EH (cell line): ENCODE results near the gene ZSWIM8.
"Not testable (repeated sequence)": the region's sequence is repeated elsewhere in the genome, so short reads cannot be mapped to it uniquely, and the experiment has no call there.

Experiments
- DNase-seq: peaks from one replicate; pipeline ENCODE4 v3.0.0-alpha.2; 2015; ENCODE audit warnings: low read depth

ZSWIM8 gene

GRCh38 chr10:73785211-73785720 is at the start of gene ZSWIM8:
Gene ZSWIM8 (plus strand): TSS chr10:73785606. CDS start chr10:73785879, 273 bp downstream.
- DNase-seq = peak; percentile 97

- DNase-seq = not testable (repeated sequence)
Measured at GRCh38 chr10:73740501-73741254, 44.7 kb upstream of the ZSWIM8 start.

GRCh38 chr10:73742454-73742734 is 43.0 kb upstream of the ZSWIM8 start:
- DNase-seq = no peak

- DNase-seq = no peak
Measured at GRCh38 chr10:73743327-73743904, 42.0 kb upstream of the ZSWIM8 start.

- DNase-seq = peak; percentile 97
Measured at GRCh38 chr10:73743905-73744663, 41.3 kb upstream of the ZSWIM8 start, which contains the start of gene SEC24C. Gene SEC24C (plus strand): TSS chr10:73744372. CDS start chr10:73746833, 2,461 bp downstream.

GRCh38 chr10:73744664-73744975 is 40.8 kb upstream of the ZSWIM8 start:
- peak; percentile 76 for DNase-seq

- no peak for DNase-seq
Measured at GRCh38 chr10:73746721-73747120, 38.7 kb upstream of the ZSWIM8 start.

- no peak for DNase-seq
Measured at GRCh38 chr10:73750819-73751218, 34.6 kb upstream of the ZSWIM8 start.

- no peak for DNase-seq
Measured at GRCh38 chr10:73756183-73756582, 29.2 kb upstream of the ZSWIM8 start.

GRCh38 chr10:73758704-73759511 is 26.5 kb upstream of the ZSWIM8 start:
- no peak for DNase-seq

GRCh38 chr10:73759512-73760115 is 25.8 kb upstream of the ZSWIM8 start:
- no peak for DNase-seq

- DNase-seq = no peak
Measured at GRCh38 chr10:73761781-73762180, 23.6 kb upstream of the ZSWIM8 start.

- peak; percentile 41 for DNase-seq
Measured at GRCh38 chr10:73762915-73763314, 22.5 kb upstream of the ZSWIM8 start.

GRCh38 chr10:73763343-73763742 is 22.1 kb upstream of the ZSWIM8 start:
- DNase-seq = no peak

GRCh38 chr10:73765066-73765465 is 20.3 kb upstream of the ZSWIM8 start:
- DNase-seq = no peak

- no peak for DNase-seq
Measured at GRCh38 chr10:73768881-73769280, 16.5 kb upstream of the ZSWIM8 start.

GRCh38 chr10:73769396-73769795 is 16.0 kb upstream of the ZSWIM8 start:
- no peak for DNase-seq

- DNase-seq = no peak
Measured at GRCh38 chr10:73771722-73772280, 13.6 kb upstream of the ZSWIM8 start.

GRCh38 chr10:73772281-73773151 is 12.9 kb upstream of the ZSWIM8 start:
- peak; percentile 86 for DNase-seq

GRCh38 chr10:73773152-73773879 is 12.1 kb upstream of the ZSWIM8 start:
- no peak for DNase-seq
